ENCODE results near the gene WDR81.

WDR81 gene

DNA sequence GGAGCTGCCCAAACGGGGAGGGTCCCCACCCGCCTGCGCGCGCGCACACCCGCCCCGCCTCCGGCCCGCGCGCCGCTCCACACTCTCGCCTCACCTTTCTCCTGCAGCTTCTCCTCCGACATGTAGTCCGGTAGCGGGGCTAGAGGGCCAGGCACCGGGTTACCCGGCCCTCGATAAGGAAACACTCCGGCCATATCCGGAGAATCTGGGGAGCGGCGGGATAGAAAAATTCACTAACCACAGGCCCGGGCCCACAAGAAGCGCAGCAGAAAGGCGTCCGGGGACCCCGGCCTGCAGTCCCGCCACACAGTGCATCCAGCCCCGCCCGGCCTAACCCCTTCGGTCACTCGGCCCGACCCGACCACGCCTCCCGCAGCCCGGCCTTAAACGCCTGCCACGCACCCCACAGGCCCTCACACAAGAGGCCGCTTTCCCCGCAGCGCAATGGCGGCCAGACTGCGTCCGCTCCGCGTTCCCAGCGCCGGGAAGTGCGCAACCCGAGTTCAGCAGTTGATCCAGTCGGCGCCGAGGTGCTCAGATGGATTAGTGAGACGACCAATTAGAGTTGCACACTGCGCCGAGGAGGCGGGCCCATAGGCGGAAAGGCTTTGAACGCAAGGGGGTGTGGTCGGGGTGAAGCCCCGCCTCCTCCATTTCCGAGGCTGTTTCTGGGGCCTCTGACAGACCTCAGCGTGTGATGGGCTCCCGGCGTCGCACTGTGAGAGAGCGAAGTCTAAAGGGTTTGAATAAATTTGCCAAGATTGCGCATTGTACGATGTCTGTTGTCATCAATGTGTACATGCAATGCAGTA is 39.9 kb upstream of the WDR81 start, which contains the start of gene PRPF8 (continued):
- no peak for TF ChIP-seq ZNF426 (tag by site-specific recombination; IDR thresholded peaks at IDR 0.05)
- no peak for TF ChIP-seq ZNF112 (tag by site-specific recombination; IDR thresholded peaks at IDR 0.05)
- TF ChIP-seq, protein P1, sequence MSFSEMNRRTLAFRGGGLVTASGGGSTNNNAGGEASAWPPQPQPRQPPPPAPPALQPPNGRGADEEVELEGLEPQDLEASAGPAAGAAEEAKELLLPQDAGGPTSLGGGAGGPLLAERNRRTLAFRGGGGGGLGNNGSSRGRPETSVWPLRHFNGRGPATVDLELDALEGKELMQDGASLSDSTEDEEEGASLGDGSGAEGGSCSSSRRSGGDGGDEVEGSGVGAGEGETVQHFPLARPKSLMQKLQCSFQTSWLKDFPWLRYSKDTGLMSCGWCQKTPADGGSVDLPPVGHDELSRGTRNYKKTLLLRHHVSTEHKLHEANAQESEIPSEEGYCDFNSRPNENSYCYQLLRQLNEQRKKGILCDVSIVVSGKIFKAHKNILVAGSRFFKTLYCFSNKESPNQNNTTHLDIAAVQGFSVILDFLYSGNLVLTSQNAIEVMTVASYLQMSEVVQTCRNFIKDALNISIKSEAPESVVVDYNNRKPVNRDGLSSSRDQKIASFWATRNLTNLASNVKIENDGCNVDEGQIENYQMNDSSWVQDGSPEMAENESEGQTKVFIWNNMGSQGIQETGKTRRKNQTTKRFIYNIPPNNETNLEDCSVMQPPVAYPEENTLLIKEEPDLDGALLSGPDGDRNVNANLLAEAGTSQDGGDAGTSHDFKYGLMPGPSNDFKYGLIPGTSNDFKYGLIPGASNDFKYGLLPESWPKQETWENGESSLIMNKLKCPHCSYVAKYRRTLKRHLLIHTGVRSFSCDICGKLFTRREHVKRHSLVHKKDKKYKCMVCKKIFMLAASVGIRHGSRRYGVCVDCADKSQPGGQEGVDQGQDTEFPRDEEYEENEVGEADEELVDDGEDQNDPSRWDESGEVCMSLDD (tag by site-specific recombination; IDR thresholded peaks at IDR 0.05), result peak; percentile 71; the same call in 1 of the 2 replicates
- TF ChIP-seq, protein P2, sequence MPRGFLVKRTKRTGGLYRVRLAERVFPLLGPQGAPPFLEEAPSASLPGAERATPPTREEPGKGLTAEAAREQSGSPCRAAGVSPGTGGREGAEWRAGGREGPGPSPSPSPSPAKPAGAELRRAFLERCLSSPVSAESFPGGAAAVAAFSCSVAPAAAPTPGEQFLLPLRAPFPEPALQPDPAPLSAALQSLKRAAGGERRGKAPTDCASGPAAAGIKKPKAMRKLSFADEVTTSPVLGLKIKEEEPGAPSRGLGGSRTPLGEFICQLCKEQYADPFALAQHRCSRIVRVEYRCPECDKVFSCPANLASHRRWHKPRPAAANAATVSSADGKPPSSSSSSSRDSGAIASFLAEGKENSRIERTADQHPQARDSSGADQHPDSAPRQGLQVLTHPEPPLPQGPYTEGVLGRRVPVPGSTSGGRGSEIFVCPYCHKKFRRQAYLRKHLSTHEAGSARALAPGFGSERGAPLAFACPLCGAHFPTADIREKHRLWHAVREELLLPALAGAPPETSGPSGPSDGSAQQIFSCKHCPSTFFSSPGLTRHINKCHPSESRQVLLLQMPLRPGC (tag by site-specific recombination; IDR thresholded peaks at IDR 0.05), result peak; percentile 43; the same call in 1 of the 2 replicates
- TF ChIP-seq, protein P3, sequence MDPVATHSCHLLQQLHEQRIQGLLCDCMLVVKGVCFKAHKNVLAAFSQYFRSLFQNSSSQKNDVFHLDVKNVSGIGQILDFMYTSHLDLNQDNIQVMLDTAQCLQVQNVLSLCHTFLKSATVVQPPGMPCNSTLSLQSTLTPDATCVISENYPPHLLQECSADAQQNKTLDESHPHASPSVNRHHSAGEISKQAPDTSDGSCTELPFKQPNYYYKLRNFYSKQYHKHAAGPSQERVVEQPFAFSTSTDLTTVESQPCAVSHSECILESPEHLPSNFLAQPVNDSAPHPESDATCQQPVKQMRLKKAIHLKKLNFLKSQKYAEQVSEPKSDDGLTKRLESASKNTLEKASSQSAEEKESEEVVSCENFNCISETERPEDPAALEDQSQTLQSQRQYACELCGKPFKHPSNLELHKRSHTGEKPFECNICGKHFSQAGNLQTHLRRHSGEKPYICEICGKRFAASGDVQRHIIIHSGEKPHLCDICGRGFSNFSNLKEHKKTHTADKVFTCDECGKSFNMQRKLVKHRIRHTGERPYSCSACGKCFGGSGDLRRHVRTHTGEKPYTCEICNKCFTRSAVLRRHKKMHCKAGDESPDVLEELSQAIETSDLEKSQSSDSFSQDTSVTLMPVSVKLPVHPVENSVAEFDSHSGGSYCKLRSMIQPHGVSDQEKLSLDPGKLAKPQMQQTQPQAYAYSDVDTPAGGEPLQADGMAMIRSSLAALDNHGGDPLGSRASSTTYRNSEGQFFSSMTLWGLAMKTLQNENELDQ (tag by site-specific recombination; IDR thresholded peaks at IDR 0.05; ENCODE audit: low read depth), result no peak
- TF ChIP-seq, protein P4, sequence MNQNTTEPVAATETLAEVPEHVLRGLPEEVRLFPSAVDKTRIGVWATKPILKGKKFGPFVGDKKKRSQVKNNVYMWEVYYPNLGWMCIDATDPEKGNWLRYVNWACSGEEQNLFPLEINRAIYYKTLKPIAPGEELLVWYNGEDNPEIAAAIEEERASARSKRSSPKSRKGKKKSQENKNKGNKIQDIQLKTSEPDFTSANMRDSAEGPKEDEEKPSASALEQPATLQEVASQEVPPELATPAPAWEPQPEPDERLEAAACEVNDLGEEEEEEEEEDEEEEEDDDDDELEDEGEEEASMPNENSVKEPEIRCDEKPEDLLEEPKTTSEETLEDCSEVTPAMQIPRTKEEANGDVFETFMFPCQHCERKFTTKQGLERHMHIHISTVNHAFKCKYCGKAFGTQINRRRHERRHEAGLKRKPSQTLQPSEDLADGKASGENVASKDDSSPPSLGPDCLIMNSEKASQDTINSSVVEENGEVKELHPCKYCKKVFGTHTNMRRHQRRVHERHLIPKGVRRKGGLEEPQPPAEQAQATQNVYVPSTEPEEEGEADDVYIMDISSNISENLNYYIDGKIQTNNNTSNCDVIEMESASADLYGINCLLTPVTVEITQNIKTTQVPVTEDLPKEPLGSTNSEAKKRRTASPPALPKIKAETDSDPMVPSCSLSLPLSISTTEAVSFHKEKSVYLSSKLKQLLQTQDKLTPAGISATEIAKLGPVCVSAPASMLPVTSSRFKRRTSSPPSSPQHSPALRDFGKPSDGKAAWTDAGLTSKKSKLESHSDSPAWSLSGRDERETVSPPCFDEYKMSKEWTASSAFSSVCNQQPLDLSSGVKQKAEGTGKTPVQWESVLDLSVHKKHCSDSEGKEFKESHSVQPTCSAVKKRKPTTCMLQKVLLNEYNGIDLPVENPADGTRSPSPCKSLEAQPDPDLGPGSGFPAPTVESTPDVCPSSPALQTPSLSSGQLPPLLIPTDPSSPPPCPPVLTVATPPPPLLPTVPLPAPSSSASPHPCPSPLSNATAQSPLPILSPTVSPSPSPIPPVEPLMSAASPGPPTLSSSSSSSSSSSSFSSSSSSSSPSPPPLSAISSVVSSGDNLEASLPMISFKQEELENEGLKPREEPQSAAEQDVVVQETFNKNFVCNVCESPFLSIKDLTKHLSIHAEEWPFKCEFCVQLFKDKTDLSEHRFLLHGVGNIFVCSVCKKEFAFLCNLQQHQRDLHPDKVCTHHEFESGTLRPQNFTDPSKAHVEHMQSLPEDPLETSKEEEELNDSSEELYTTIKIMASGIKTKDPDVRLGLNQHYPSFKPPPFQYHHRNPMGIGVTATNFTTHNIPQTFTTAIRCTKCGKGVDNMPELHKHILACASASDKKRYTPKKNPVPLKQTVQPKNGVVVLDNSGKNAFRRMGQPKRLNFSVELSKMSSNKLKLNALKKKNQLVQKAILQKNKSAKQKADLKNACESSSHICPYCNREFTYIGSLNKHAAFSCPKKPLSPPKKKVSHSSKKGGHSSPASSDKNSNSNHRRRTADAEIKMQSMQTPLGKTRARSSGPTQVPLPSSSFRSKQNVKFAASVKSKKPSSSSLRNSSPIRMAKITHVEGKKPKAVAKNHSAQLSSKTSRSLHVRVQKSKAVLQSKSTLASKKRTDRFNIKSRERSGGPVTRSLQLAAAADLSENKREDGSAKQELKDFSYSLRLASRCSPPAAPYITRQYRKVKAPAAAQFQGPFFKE (tag by site-specific recombination; IDR thresholded peaks at IDR 0.05; ENCODE audit: borderline replicate concordance), result no peak
- TF ChIP-seq ZNF16 (tag by site-specific recombination; IDR thresholded peaks at IDR 0.05; ENCODE audit: low read depth), result no peak
- peak; percentile 75 for TF ChIP-seq KLF10 (tag by site-specific recombination; IDR thresholded peaks at IDR 0.05)
- TF ChIP-seq, protein P5, sequence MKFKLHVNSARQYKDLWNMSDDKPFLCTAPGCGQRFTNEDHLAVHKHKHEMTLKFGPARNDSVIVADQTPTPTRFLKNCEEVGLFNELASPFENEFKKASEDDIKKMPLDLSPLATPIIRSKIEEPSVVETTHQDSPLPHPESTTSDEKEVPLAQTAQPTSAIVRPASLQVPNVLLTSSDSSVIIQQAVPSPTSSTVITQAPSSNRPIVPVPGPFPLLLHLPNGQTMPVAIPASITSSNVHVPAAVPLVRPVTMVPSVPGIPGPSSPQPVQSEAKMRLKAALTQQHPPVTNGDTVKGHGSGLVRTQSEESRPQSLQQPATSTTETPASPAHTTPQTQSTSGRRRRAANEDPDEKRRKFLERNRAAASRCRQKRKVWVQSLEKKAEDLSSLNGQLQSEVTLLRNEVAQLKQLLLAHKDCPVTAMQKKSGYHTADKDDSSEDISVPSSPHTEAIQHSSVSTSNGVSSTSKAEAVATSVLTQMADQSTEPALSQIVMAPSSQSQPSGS (tag by site-specific recombination; IDR thresholded peaks at IDR 0.05; ENCODE audit: low read depth), result no peak
- TF ChIP-seq ZNF184 (tag by site-specific recombination; IDR thresholded peaks at IDR 0.05), result no peak
- TF ChIP-seq ZSCAN16 (tag by site-specific recombination; IDR thresholded peaks at IDR 0.05), result no peak
- peak; percentile 86 for TF ChIP-seq ZFP69B (tag by site-specific recombination; IDR thresholded peaks at IDR 0.05)
- TF ChIP-seq FEZF1 (tag by site-specific recombination; IDR thresholded peaks at IDR 0.05), result peak; percentile 91
- TF ChIP-seq GLIS2 (tag by site-specific recombination; IDR thresholded peaks at IDR 0.05), result 0 out of 2 replicates have a peak, but pooled peaks have one; percentile 28
- TF ChIP-seq ZNF239 (tag by site-specific recombination; IDR thresholded peaks at IDR 0.05), result no peak
- peak; percentile 84; the same call in 1 of the 2 replicates for TF ChIP-seq ZNF610 (tag by site-specific recombination; IDR thresholded peaks at IDR 0.05; ENCODE audit: borderline replicate concordance)
- TF ChIP-seq BCL11A (tag by site-specific recombination; IDR thresholded peaks at IDR 0.05; ENCODE audit: low read depth), result no peak
- TF ChIP-seq ZNF501 (tag by site-specific recombination; IDR thresholded peaks at IDR 0.05), result peak; percentile 75
- TF ChIP-seq ZNF138 (tag by site-specific recombination; IDR thresholded peaks at IDR 0.05; ENCODE audit: borderline replicate concordance), result no peak
- TF ChIP-seq KLF8 (tag by site-specific recombination; IDR thresholded peaks at IDR 0.05), result peak; percentile 72
- peak; percentile 55; the same call in 1 of the 2 replicates for TF ChIP-seq ZNF2 (tag by site-specific recombination; IDR thresholded peaks at IDR 0.05)
- no peak for TF ChIP-seq ZNF140 (tag by site-specific recombination; IDR thresholded peaks at IDR 0.05)
- 0 out of 2 replicates have a peak, but pooled peaks have one; percentile 15 for TF ChIP-seq ZBTB1 (tag by site-specific recombination; IDR thresholded peaks at IDR 0.05)
- TF ChIP-seq ZBTB21 (tag by site-specific recombination; IDR thresholded peaks at IDR 0.05), result 0 out of 2 replicates have a peak, but pooled peaks have one; percentile 14
- peak; percentile 97 for TF ChIP-seq YY1 (tag by site-specific recombination; IDR thresholded peaks at IDR 0.05)
- TF ChIP-seq ZNF10 (tag by site-specific recombination; IDR thresholded peaks at IDR 0.05), result peak; percentile 76

Data from HEK293 (cell line).